NOMO-1 treated with dmso at 0.1 percent for 144 hours (cell line): ENCODE results near the gene CADM4.
A peak's percentile ranks its signal among the peaks of the same experiment; 100 is the strongest.
"Not testable (repeated sequence)": the region's sequence is repeated elsewhere in the genome, so short reads cannot be mapped to it uniquely, and the experiment has no call there.

ENCODE experiments used
- DNase-seq: peaks from one replicate; lab custom pipeline; 2025; ENCODE audit not compliant: unreplicated experiment; lab: John Stamatoyannopoulos, UW

CADM4 gene

GRCh38 chr19:43639519-43640423 lies at the start of gene CADM4:
TSS of gene CADM4 (minus strand) at chr19:43639850. CDS start at chr19:43639790, 60 bp downstream.
- no peak for DNase-seq

DNA sequence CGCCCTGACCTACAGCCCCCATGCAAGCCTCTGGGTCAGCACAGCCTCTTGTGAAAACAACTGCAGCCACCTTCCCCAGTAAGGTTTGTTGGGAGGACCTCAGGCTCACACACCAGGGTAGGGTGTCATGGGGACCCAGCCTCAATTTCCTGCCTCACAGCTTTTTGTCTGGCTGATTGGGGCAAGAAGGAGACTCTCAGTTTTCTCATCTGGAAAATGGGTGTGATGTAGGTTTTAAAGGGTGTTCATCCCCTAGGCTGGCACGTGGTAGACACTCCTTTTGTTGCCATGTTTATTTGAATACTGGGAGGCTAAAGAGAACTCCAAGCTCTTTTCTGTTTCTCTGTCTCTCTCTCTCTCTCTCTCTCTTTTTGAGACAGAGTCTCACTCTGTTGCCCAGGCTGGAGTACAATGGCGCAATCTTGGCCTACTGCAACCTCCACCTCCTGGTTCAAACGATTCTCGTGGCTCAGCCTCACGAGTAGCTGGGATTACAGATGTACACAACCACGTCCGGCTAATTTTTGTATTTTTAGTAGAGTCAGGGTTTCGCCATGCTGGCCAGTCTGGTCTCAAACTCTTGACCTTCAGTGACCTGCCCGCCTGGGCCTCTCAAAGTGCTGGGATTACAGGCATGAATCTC lies 48.5 kb upstream of the CADM4 start:
- no peak for DNase-seq

DNA sequence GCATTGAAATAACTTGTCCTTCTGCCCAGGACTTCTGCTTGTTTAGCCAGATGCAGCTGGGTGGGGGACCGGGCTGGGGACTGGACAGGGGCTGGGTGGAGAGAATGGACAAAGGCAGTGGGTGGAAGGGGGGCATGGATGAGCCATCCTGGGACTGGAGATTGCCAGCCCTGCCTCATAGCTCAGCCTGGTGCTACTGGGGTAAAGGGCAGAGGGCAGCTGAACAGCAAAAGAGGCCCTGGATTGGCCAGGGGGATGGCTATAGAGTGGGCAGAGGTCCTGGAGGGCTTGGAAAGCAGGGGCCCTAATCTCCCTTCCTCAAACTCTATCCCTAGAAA lies 48.0 kb upstream of the CADM4 start:
- no peak for DNase-seq

- no peak for DNase-seq
Measured at GRCh38 chr19:43684326-43684725, 44.7 kb upstream of the CADM4 start.

DNA sequence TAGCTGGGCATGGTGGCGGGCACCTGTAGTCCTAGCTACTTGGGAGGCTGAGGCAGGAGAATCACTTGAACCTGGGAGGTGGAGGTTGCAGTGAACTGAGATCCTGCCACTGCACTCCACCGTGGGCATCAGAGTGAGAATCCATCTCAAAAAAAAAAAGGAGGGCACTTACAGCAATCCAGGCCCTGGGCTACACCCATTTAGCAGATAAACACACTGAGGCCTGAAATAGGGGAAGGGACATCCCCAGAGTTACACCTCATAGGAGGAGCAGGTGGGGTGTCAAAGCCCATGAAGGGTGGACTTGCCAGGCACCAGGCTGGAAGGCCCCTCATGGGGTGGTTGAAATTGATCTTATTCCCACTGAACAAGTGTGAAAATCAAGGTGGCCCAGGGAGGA lies 44.3 kb upstream of the CADM4 start:
- no peak for DNase-seq

DNA sequence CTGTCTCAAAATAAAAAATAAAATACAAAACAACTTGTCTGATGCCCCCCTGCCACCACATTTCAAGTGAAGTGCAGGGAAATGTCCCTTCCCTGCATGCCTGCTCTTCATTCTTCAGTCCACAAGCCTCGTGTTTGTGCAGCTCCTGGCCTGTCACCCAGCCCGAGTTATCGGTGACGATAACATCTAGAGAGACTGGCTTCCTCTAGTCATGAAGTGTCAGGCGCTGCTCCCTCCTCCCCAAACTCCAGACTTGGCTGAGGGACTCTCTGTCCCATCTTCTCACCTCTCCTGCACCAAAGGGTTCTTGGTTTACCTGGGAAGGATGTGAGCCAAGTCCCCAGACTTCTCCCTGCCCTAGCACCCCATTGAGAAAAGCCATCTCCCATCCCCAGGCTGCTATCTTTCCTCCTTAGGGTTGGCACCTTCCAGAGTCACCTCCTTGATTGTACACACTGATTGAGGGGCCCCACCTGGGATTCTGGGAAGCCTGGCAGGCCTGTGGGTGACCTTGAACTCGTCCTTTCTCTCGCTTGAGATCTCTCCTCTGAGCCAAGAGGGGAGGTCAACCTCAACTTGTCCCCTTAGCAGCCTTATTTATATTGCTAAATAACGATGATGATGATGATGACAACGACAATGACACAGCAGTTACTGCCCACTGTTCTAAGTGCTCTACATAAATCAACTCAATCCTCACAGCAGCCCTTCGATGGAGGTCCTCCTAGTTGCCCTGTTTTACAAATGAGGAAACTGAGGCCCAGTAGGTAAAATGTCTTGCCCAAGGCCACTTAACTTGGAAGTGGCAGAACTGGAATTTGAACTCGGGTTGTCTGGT lies 43.4 kb upstream of the CADM4 start:
- DNase-seq = no peak

DNA sequence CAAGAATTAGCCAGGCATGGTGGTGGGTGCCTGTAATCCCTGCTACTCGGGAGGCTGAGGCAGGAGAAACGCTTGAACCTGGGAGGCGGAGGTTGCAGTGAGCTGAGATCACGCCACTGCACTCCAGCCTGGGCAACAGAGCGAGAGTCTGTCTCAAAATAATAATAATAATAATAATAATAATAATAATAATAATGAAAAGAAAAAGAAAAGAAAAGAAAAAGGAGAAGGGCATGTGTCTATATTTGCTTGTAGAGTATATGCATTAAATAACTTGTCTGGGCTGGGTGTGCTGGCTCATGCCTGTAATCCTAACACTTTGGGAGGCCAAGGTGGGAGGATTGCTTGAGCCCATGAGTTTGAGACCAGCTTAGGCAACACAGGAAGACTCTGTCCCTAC lies 42.6 kb upstream of the CADM4 start:
- DNase-seq = not testable (repeated sequence)

DNA sequence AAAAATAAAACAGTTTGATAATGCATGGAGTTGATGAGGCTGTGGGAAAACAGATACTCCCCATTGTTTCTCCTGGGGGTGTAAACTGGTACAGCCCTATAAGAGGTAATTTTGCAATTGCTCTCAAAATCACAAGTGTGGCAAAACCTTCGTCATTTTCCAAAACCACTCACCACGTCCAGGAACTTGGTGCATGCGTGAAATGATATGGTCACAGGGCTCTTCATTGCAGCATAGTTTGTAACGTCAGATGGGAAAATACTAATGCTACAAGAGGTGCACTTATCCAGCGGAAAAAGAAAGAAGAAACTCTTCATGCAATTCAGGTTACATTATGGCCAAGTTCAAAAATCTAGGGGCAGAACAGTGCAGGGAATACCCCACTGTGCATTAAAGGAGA lies 42.2 kb upstream of the CADM4 start:
- DNase-seq = no peak

DNA sequence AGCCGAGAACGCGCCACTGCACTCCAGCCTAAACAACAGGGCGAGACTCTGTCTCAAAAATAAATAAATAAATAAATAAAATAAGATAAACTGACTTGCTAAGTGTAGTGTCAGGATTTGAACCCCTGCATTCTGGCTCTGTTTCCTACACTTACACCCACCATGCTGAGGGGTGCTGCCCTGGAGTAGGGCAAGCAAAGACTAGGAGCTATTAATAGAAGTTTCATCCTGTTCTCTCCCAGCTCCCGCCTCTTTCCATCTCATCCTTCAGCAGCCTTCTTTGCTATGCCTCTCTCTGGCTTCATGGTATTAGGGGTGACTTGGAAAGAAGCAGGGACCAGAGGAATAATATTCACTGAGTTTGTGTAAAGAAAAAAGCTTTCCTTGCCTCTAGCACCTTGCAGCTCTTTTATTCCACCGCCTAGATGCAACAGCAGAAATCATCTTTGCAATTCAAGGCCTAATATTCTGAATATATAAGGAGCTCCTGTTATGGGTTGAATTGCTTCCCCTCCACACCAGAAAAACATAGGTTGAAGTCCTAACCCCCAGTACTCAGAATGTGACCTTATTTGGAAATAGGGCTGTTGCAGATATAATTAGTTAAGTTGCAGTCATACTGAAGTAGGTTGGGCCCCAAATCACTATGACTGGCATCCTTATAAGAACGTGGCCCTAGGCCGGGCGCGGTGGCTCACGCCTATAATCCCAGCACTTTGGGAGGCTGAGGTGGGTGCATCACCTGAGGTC lies 39.0 kb upstream of the CADM4 start:
- peak; percentile 86 for DNase-seq

DNA sequence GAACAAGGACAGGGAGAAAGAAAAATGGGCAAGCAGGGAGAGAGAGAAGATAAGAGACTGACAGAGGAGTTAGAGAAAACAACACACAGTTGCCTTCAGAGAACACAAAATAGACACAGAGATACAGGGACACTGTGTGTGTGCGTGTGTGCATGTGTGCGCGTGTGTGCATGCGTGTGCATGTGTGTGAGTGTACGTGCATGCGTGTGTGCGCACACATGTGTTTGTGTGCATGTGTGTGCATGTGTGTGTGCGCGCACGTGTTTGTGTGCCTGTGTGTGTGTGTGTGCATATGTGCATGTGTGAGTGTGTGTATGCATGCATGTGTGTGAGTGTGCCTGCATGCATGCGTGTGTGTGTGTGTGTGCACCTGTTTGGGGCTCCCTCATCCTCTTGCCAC lies 36.3 kb upstream of the CADM4 start:
- DNase-seq = no peak

DNA sequence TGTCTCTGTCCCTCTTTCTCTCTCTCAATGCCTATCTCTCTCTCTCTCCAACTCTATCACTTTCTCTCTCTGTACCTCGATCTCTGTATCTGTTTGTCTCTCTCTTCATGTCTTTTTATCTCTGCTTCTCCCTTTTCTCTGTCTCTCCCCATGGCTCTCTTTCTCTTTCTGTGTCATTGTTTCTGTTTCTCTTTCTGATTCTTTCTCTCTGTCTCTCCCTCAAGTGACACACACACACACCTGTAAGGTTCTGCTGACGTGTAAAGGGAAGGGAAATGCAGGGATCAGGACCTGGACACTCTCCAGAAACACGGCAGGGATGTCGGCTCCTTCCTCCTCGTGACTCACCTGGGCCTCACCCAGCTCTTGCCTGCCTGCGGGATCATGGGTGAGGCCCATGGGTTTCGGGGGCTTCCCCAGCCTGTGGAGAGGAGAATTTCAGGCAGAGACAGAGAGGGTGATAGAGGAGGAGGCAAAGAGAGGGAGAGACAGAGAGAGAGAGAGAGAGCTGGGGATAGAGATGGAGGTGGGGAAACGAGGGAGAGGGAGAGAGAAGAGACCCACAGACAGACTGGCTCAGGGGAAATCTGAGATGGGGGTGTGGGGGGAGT lies 35.7 kb upstream of the CADM4 start:
- DNase-seq = no peak

DNA sequence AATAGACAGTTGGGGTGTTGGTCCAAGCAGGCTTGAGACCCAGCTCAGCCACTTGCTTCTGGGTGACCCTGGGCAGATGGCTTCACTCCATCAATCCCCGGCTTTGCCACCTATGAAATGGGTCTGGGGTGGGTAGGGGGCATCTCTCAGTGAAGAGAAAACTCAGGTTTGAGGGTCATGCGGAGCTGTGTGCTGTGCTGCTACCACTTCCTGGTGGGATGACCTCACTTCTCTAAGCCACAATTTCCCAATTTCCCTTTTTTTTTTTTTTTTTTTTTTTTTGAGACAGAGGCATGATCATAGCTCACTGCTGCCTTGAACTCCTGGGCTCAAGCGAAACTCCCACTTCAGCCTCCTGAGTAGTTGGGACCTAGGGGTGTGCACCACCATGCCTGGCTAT lies 34.9 kb upstream of the CADM4 start:
- peak; percentile 70 for DNase-seq

DNA sequence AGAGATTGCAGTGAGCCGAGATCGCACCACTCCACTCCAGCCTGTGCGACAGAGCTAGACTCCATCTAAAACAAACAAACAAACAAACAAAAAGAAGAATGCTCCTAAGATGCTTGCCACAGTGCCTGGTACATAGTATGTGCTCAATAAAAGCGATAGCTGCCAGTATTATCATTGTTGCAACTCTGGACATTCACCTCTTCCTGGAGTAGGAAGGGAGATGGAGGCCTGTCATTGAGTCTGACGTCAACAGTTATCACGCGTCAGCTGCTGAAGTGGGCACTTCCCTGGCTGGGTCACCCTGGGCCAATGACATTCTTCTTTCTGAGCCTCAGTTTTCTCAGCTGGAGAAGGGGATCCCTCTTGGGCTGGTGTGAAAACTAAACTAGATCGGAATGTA lies 34.5 kb upstream of the CADM4 start:
- no peak for DNase-seq

- DNase-seq = no peak
Measured at GRCh38 chr19:43673637-43674036, 34.0 kb upstream of the CADM4 start.

- DNase-seq = no peak
Measured at GRCh38 chr19:43672061-43672679, 32.5 kb upstream of the CADM4 start.

GRCh38 chr19:43668406-43669109 lies 28.9 kb upstream of the CADM4 start:
- DNase-seq = peak; percentile 98

DNA sequence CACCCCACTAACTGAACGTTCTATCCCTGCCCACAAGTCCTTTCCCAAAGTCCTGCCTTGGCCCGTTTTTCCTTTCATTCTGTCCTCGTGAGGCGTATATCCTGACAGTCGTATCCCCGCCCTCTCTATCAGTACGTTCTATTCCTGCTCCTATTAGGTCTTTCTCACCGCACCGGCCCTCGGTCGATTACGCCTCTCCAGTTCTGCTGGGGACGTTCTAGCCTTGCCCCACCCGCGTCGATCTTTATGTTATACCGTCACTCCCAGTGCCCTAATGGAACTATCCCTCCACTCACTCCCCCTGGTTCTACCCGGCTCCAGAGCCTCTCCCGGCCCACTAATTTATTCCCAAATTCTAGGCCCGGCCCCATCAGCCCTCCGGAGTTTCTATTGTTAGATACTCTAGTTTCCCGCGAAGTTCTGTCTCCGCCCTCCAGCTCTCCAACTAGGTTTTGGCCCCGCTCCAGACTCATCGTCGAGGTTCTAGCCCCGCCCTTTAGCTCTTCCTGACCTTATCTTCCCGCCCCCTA lies 28.3 kb upstream of the CADM4 start:
- no peak for DNase-seq

DNA sequence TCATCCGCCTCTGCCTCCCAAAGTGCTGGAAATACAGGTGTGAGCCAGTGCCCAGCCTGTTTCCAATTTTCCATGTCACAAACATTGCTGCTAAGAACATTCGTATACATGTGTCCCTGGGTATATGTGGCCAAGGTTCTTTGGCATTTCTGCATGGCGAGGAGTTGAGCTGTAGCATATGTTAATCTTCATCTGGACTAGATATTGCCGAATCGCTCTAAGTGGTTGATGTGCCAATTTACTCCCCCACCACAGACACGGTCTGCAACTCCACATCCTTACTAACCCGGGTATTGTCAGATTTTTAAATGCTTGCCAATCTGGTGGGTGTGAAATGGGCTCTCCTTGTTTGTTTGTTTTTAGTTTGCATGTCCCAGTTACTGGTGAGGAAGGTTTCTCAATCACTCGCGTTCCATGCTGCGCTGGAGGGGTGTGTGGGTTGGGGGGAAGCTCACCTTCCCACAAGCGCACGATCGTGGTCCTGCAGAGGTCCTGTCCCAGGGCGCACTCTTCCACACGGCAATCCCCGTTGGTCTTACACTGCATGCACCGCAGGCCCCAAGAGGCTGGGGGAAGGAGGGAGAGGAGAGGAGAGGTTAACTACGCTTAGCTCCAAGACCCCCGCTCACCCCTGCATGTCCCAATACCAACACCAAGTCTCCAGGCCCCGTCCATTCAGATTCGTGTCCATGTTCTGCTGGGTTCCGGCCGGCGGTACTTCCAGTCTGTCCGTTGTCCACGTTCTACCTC lies 27.7 kb upstream of the CADM4 start:
- DNase-seq = no peak

DNA sequence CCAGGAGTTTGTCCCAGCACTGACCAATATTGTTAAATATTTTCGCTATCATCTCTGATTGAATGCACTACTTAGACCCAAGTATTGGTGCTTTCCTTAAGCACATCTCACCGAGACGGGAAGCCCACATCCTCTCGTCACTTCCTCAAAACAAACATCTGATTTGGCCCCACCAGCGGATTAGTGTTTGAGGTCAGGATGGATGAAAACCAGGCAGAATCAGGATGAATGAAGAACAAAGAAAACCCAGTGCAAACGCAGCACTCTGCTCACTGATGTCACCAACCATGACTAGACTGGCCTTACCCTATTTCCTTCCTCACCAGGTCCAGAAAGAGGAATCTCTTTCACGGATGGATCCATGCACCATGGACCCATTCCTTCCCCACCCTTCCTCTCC lies 24.4 kb upstream of the CADM4 start:
- DNase-seq = no peak
